Glutamatergic neuron (in vitro differentiated cells): Measurements from ENCODE around the gene ZGPAT. TPM values are rescaled to one million over a fixed set of nuclear protein-coding genes. Genes with fewer than 3 reads are reported as not detected.

Experiments used
- DNase-seq: peaks from one replicate; pipeline ENCODE4 v3.0.0; 2022
- H3K27ac Mint-ChIP-seq: one replicate; pipeline ENCODE4 v1.8.0; 2020; ENCODE audit warnings: mild to moderate bottlenecking, mixed read lengths, inconsistent platforms; ENCODE audit not compliant: unreplicated experiment
- H3K27me3 Mint-ChIP-seq: one replicate; pipeline ENCODE4 v1.8.0; 2020; ENCODE audit warnings: mild to moderate bottlenecking, moderate library complexity, mixed read lengths, inconsistent platforms; ENCODE audit not compliant: unreplicated experiment
- H3K36me3 Mint-ChIP-seq: one replicate; pipeline ENCODE4 v1.8.0; 2020; ENCODE audit warnings: mild to moderate bottlenecking, mixed read lengths, inconsistent platforms; ENCODE audit not compliant: unreplicated experiment
- H3K4me1 Mint-ChIP-seq: one replicate; pipeline ENCODE4 v1.8.0; 2020; ENCODE audit warnings: mild to moderate bottlenecking, low read depth, mixed read lengths, inconsistent platforms; ENCODE audit not compliant: unreplicated experiment
- H3K4me3 Mint-ChIP-seq: one replicate; pipeline ENCODE4 v1.8.0; 2020; ENCODE audit warnings: mild to moderate bottlenecking, mixed read lengths, inconsistent platforms; ENCODE audit not compliant: unreplicated experiment
- H3K9me3 Mint-ChIP-seq: one replicate; pipeline ENCODE4 v1.8.0; 2020; ENCODE audit warnings: mild to moderate bottlenecking, moderate library complexity, mixed read lengths, inconsistent platforms; ENCODE audit not compliant: unreplicated experiment
- total RNA-seq: library from RNA; stranded (reverse); fragmentation: NEBNext Ultra II Directional; extraction: Animal tissue kit (Norgen Biotek cat#: 25700); gene quantifications from one replicate; pipeline ENCODE4 v1.2.1, GENCODE V29; 2021; ENCODE audit not compliant: unreplicated experiment
- TF ChIP-seq, protein P1 (sequence below): fragments of 200-600 bp; sonication (generic); IDR thresholded peaks from one replicate; pipeline ENCODE4 v1.5.0; 2021; ENCODE audit not compliant: partially characterized antibody, unreplicated experiment

ZGPAT gene
- total RNA-seq, 1 donor from 2014 or later = 41.5 TPM

DNA sequence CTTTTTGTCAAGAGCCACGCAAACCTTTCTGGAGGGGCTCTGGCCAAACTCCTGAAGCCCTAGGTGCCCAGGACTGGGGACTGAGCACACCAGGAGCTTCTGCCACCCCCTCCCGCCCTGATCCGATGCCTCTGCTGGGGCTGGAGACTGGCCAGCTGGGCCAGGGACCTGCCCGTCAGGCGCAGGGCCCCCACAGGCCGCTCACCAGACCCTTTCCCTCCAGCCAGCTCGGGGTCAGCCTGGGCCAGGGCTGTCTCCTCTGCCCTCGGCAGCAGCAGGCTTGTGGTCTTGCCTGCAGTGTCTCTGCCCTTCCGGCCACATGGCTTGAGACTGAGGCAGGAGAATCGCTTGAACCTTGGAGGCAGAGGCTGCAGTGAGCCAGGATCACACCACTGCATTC is 35.2 kb upstream of the ZGPAT start:
- Mint-ChIP-seq H3K36me3 (peaks cover 10% of the 10 kb centered on the region), H3K4me3 (no peak overlapping the region), H3K4me1 (no peaks in the 10 kb centered on the region), H3K9me3 (no peaks in the 10 kb centered on the region), H3K27me3 (peaks cover 3% of the 10 kb centered on the region), H3K27ac (no peak overlapping the region)
- TF ChIP-seq, protein P1, sequence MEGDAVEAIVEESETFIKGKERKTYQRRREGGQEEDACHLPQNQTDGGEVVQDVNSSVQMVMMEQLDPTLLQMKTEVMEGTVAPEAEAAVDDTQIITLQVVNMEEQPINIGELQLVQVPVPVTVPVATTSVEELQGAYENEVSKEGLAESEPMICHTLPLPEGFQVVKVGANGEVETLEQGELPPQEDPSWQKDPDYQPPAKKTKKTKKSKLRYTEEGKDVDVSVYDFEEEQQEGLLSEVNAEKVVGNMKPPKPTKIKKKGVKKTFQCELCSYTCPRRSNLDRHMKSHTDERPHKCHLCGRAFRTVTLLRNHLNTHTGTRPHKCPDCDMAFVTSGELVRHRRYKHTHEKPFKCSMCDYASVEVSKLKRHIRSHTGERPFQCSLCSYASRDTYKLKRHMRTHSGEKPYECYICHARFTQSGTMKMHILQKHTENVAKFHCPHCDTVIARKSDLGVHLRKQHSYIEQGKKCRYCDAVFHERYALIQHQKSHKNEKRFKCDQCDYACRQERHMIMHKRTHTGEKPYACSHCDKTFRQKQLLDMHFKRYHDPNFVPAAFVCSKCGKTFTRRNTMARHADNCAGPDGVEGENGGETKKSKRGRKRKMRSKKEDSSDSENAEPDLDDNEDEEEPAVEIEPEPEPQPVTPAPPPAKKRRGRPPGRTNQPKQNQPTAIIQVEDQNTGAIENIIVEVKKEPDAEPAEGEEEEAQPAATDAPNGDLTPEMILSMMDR = no peak
- no peak for DNase-seq

DNA sequence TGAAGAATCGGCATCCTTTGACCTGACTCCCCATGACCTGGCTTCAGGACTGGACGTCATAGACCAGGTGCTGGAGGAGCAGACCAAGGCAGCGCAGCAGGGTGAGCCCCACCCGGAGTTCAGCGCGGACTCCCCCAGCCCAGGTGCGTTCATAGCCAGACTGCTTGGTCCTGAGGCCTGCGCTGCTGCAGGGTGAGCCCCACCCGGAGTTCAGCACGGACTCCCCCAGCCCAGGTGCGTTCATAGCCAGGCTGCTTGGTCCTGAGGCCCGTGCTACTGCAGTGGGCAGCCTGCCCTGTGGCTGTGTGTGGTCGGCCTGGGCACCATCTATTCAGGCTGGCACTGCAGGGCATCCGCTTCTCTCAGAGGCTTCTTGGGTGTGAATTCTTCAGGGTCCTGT is 33.9 kb upstream of the ZGPAT start:
- H3K4me1 Mint-ChIP-seq = no peaks in the 10 kb centered on the region
- H3K4me3 Mint-ChIP-seq = no peak overlapping the region
- H3K27ac Mint-ChIP-seq = no peak overlapping the region
- peaks cover 2% of the 10 kb centered on the region for H3K9me3 Mint-ChIP-seq
- TF ChIP-seq, protein P1 = no peak
- H3K27me3 Mint-ChIP-seq = no peaks in the 10 kb centered on the region
- no peak for DNase-seq
- peaks cover 5% of the 10 kb centered on the region for H3K36me3 Mint-ChIP-seq

DNA sequence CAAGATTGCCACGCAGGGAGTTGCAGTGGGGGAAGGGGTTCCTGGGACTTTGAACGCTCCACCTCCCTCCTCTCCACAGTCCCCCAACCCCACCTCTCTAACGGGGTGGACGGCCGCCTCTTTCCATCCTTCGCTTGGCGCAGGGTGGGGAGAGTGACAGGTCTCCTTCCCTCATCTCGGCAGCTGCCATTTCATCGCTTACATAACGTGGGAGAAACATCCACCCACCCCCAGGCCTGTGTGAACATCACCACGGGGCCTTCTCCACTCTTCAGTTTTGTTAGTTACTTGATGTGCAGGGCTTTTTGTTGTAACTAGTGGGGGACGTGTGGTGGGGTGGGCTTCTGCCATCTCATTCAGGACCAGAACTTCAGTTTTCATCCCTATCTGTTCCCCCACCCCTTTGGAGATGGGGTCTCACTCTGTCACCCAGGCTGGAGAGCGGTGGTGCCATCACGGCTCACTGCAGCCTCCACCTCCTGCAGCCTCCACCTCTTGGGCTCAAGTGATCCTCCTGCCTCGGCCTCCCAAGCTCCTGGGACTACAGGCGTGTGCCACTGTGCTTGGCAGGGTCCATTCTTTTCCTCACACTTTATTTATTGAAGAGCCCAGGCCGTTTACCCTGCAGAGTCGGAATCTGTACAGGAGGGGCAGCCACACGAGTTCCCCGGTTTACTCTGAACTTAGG is 32.0 kb upstream of the ZGPAT start:
- no peaks in the 10 kb centered on the region for H3K36me3 Mint-ChIP-seq
- H3K27me3 Mint-ChIP-seq = no peaks in the 10 kb centered on the region
- TF ChIP-seq, protein P1 = no peak
- H3K9me3 Mint-ChIP-seq = peaks cover 2% of the 10 kb centered on the region
- H3K27ac Mint-ChIP-seq = no peak overlapping the region
- no peaks in the 10 kb centered on the region for H3K4me1 Mint-ChIP-seq
- no peak for DNase-seq
- no peak overlapping the region for H3K4me3 Mint-ChIP-seq

DNA sequence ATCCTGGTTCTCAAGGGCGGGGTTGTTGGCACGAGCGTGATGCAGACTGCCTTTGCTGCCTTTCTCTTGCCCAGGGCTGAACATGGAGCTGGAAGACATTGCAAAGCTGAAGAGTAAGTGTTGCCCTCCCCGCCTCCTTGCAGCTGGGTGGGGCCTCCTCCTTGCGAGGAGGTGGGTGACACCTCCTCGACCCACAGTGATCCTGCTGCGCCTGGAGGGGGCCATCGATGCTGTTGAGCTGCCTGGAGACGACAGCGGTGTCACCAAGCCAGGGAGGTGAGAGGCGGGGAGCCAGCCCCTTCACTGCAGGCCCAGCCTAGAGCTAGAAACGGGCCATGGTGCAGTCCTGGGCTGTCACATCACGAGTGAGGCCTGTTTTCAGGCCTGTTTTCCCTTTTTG is 29.8 kb upstream of the ZGPAT start:
- no peak overlapping the region for H3K4me3 Mint-ChIP-seq
- H3K27me3 Mint-ChIP-seq = no peaks in the 10 kb centered on the region

More for the DNA sequence above, 29.8 kb upstream of the ZGPAT start:
- peaks cover 2% of the 10 kb centered on the region for H3K9me3 Mint-ChIP-seq
- H3K36me3 Mint-ChIP-seq = no peaks in the 10 kb centered on the region
- H3K27ac Mint-ChIP-seq = no peak overlapping the region
- DNase-seq = no peak
- TF ChIP-seq, protein P1 = no peak
- H3K4me1 Mint-ChIP-seq = no peaks in the 10 kb centered on the region
